Astrocyte of the spinal cord (primary cell): ENCODE data around the gene RPS6KA5.

Experiments used
- DNase-seq: peaks from one replicate; pipeline ENCODE4 v3.0.0; 2011; ENCODE audit warnings: low read depth, low spot score
- H3K4me3 ChIP-seq: 2 replicates; pipeline ENCODE4 v1.5.1; 2011; ENCODE audit warnings: low read depth, mild to moderate bottlenecking, low read length, moderate library complexity
- in situ Hi-C: cut with HindIII; loops from 2 replicates; pipeline ENCODE4 v1.10.0; 2017; ENCODE audit warnings: low sequenced_read_pairs
- TF ChIP-seq, protein P1 (sequence below): IDR thresholded peaks from 2 replicates; pipeline ENCODE4 v1.5.1; 2012; ENCODE audit warnings: low read depth, mild to moderate bottlenecking, low read length, inconsistent platforms

RPS6KA5 gene

DNA sequence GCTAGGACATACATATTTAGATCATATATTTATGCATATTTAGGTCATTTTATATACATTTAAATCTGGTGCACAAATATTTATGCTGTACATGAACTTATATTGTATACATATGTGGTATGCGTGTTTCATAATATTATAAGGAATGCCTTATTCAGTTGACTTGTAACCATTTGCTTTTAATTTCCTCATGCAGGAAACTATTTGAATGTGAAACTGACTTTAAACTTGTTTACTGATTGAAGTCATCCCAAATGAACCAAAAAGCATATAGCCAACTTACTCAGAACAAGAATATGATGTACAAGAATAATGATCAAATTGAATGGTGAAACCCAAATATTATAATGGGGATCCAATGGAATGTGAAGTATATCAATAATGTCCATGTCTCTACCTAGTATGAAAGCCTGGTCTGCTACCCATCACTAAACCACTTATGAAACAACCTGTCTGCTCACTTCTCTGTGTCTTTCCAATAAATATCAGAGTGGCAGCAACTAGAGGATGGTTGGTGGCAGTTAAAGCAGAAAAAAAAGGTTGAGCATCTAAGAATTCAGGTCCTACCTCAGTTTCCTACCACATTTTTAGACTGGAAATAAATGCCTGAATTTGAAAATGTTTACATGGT, 38.3 kb downstream of the RPS6KA5 start:
- TF ChIP-seq, protein P1, sequence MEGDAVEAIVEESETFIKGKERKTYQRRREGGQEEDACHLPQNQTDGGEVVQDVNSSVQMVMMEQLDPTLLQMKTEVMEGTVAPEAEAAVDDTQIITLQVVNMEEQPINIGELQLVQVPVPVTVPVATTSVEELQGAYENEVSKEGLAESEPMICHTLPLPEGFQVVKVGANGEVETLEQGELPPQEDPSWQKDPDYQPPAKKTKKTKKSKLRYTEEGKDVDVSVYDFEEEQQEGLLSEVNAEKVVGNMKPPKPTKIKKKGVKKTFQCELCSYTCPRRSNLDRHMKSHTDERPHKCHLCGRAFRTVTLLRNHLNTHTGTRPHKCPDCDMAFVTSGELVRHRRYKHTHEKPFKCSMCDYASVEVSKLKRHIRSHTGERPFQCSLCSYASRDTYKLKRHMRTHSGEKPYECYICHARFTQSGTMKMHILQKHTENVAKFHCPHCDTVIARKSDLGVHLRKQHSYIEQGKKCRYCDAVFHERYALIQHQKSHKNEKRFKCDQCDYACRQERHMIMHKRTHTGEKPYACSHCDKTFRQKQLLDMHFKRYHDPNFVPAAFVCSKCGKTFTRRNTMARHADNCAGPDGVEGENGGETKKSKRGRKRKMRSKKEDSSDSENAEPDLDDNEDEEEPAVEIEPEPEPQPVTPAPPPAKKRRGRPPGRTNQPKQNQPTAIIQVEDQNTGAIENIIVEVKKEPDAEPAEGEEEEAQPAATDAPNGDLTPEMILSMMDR, result no peak
- no peak overlapping the region for H3K4me3 ChIP-seq
- no peak for DNase-seq
- in situ Hi-C loops, result no loop called here

DNA sequence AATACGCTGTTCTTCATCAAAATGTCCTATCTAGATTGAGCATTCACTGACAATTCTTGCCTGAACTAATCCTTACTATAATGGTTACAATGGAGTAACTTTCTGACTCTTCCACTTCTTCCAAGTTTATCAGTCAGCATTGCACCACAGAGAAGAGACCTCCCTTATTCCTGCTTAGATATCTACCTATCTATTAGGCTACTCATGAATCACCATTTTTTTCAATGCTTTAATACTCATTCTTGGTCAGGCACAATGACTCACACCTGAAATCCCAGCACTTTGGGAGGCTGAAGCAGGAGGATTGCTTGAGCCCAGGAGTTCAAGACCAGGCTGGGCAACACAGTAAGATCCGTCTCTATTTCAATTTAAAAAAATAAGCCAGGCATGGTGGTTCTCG, 39.3 kb downstream of the RPS6KA5 start:
- H3K4me3 ChIP-seq, result no peak overlapping the region
- in situ Hi-C loops, result no loop called here
- DNase-seq, result no peak
- TF ChIP-seq, protein P1, result no peak

DNA sequence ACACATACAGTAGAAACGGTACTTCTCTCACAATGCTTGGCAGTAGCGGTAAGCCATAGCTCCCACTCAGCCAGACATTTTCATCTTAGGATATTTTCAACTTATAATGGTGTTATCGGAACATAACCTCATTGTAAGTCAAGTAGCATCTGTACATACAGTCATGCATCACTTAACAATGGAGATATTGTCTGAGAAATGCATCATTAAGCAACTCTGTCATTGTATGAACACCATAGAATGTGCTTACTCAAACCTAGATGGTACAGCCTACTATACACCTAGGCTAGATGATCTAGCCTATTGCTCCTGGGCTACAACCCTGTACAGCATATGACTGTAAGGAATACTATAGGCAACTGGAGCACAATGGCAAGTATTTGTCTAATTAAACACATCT, 40.8 kb downstream of the RPS6KA5 start:
- in situ Hi-C loops, result no loop called here
- H3K4me3 ChIP-seq, result no peak overlapping the region
- TF ChIP-seq, protein P1, result no peak
- no peak for DNase-seq

DNA sequence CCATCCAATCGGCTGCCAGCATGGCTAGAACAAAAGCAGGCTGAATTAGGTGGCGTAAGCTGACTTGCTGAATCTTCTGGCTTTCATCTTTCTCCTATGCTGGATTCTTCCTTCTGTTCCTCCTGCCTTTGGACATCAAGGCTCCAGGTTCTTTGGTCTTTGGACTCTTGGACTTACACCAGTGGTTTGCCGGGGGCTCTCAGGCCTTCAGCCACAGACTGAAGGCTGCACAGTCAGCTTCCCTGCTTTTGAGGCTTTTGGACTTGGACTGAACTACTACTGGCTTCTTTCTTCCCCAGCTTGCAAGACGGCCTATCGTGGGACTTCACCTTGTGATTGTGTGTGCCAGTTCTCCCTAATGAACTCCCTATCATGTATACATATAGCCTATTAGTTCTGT, 42.0 kb downstream of the RPS6KA5 start:
- no peak overlapping the region for H3K4me3 ChIP-seq
- TF ChIP-seq, protein P1, result no peak
- DNase-seq, result no peak
- in situ Hi-C loops, result no loop called here

DNA sequence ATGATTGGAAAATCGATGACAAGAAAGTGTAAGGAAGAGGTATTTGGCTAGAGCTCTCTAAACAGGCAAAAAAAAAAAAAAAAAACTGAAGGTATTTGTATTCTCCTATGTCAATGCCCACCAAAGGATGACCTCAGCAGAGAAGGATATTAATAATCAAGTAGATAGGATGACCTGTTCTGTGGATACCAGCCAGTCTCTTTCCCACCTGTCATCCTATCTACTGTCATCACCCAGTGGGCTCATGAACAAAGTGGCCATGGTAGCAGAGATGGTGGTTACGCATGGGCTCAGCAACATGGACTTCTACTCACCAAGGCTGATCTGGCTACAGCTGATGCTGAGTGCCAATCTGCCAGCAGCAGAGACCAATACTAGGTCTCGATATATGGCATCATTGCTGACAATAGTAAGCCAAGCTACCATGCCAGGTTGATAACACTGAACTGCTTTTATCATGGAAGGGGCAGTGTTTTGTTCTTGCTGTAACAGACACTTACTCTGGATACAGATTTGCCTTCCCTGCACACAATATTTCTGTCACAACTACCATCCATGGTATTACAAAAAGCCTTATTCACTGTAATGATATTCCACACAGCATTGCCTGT, 43.5 kb downstream of the RPS6KA5 start:
- no peak overlapping the region for H3K4me3 ChIP-seq
- in situ Hi-C loops, result no loop called here
- no peak for DNase-seq
- TF ChIP-seq, protein P1, result no peak

DNA sequence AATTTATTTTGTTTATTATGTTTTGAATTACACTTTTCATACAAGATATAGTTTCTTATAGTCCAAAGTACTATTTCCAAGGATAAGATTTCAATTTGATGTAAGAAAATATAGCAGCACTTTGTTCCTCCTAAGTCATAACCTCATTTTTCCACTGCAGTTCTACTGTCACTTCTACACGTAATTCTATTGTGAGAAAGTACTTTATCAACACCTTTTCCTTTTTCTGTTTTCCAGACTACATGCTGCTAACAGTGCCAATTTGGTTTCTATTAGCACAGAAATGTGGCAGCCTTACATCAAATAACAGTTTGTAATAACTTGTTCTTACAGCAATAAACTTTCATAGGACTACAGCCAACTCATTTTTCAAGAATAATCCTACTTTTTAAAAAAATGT, 45.0 kb downstream of the RPS6KA5 start:
- in situ Hi-C loops, result no loop called here
- TF ChIP-seq, protein P1, result no peak
- H3K4me3 ChIP-seq, result no peak overlapping the region
- no peak for DNase-seq
